Endothelial cell of umbilical vein (primary cell): ENCODE data around the gene C10orf71. TPM values are rescaled to one million over a fixed set of nuclear protein-coding genes. Genes with fewer than 3 reads are reported as not detected.

Source experiments
- BruUV-seq: library from RNA; stranded (reverse); fragments of 400-500 nt; replicated peaks from 2 replicates; lab custom pipeline; 2021; lab: Mats Ljungman, UMichigan
- CTCF ChIA-PET: fragments of 300-600, 350-600 bp; sonication (Branson Sonifier 250); formaldehyde crosslinking; loops from one replicate; lab custom pipeline; 2021; ENCODE audit warnings: antibody characterized with exemption, inconsistent platforms; lab: Charles Lee
- POLR2A ChIA-PET: fragments of 300-600, 350-600 bp; sonication (Branson Sonifier 250); formaldehyde crosslinking; loops from one replicate; lab custom pipeline; 2021; ENCODE audit warnings: antibody characterized with exemption, inconsistent platforms; lab: Charles Lee
- DNase-seq: peaks from one replicate; pipeline ENCODE4 v3.0.0-alpha.2; 2011; ENCODE audit warnings: low read depth, low spot score
- FAIRE-seq: peaks from 2 replicates; lab custom pipeline; 2011; peaks lifted over from hg19 to GRCh38; lab: Jason Lieb, UNC
- H2AFZ ChIP-seq: 2 replicates; pipeline ENCODE4 v1.6.0; 2012; ENCODE audit warnings: low read depth, low read length, control low read depth, inconsistent platforms
- H3K27ac ChIP-seq: 2 replicates; pipeline ENCODE4 v1.5.1; 2011; ENCODE audit warnings: low read depth, mild to moderate bottlenecking, control low read depth, low read length, moderate library complexity; ENCODE audit not compliant: insufficient read depth
- H3K27me3 ChIP-seq, 2 experiments: 2 replicates each; pipeline versions ENCODE4 v1.6.0 to v1.6.1; 2011; ENCODE audit warnings: low read length in 2 of 2, mixed read lengths in 1 of 2; ENCODE audit not compliant: control insufficient read depth in 2 of 2, insufficient read depth in 2 of 2
- H3K36me3 ChIP-seq, 2 experiments: 2 replicates in 1 of 2; 3 replicates in 1 of 2; pipeline ENCODE4 v1.5.1; 2011; ENCODE audit warnings: low read length in 2 of 2, mild to moderate bottlenecking in 1 of 2, moderate library complexity in 1 of 2; ENCODE audit not compliant: control insufficient read depth in 2 of 2, insufficient read depth in 2 of 2; ENCODE audit errors: extremely low read depth in 1 of 2
- H3K4me1 ChIP-seq: 3 replicates; pipeline ENCODE4 v1.5.1; 2011; ENCODE audit warnings: mild to moderate bottlenecking, low read length; ENCODE audit not compliant: control insufficient read depth, insufficient read depth; ENCODE audit errors: extremely low read depth
- H3K4me2 ChIP-seq: 2 replicates; pipeline ENCODE4 v1.6.1; 2011; ENCODE audit warnings: low read length, control low read depth, mixed read lengths; ENCODE audit not compliant: insufficient read depth
- H3K4me3 ChIP-seq, 3 experiments: fragments of 200-600 bp in 1 of 3; sonication (generic), shearing (Covaris generic) in 1 of 3; replicated peaks in 1 of 3; 2 replicates each; pipeline ENCODE4 v1.5.1; 2011 to 2016; ENCODE audit warnings: control low read depth in 3 of 3, low read length in 3 of 3, mild to moderate bottlenecking in 2 of 3, inconsistent platforms in 1 of 3, low read depth in 1 of 3, moderate library complexity in 1 of 3; ENCODE audit not compliant: insufficient read depth in 1 of 3
- H3K79me2 ChIP-seq: 2 replicates; pipeline ENCODE4 v1.6.0; 2012; ENCODE audit warnings: low read length, inconsistent platforms; ENCODE audit not compliant: control insufficient read depth, insufficient read depth
- H3K9ac ChIP-seq: replicated peaks from 2 replicates; pipeline ENCODE3; 2011; ENCODE audit warnings: low read length, control low read depth; ENCODE audit not compliant: insufficient read depth; ENCODE audit errors: extremely low read depth
- H3K9me1 ChIP-seq: replicated peaks from 3 replicates; pipeline ENCODE4 v1.6.0; 2011; ENCODE audit warnings: mild to moderate bottlenecking, low read length; ENCODE audit not compliant: control insufficient read depth, insufficient read depth; ENCODE audit errors: extremely low read depth
- H3K9me3 ChIP-seq: replicated peaks from 2 replicates; pipeline ENCODE4 v1.5.1; 2012; ENCODE audit warnings: low read length, inconsistent platforms; ENCODE audit not compliant: control insufficient read depth, insufficient read depth
- H4K20me1 ChIP-seq: replicated peaks from 2 replicates; pipeline ENCODE3; 2011; ENCODE audit warnings: mild to moderate bottlenecking, low read length; ENCODE audit not compliant: control insufficient read depth, insufficient read depth; ENCODE audit errors: extremely low read depth
- EZH2 ChIP-seq: IDR thresholded peaks from 2 replicates; pipeline ENCODE4 v1.6.1; 2012; ENCODE audit warnings: borderline replicate concordance, low read depth, mild to moderate bottlenecking, moderate library complexity, low read length, inconsistent platforms; ENCODE audit not compliant: severe bottlenecking
- FOS ChIP-seq: IDR thresholded peaks from 2 replicates; pipeline ENCODE4 v1.6.1; 2011; ENCODE audit warnings: mild to moderate bottlenecking, low read length, moderate library complexity, borderline replicate concordance; ENCODE audit not compliant: insufficient read depth
- GATA2 ChIP-seq: IDR thresholded peaks from 2 replicates; pipeline ENCODE4 v1.7.0; 2011; ENCODE audit warnings: low read depth, mild to moderate bottlenecking, moderate library complexity, mixed read lengths, low read length; ENCODE audit not compliant: insufficient read length, insufficient read depth
- JUN ChIP-seq: IDR thresholded peaks from 2 replicates; pipeline ENCODE4 v1.6.1; 2011; ENCODE audit warnings: borderline replicate concordance, low read depth; ENCODE audit not compliant: insufficient read length, insufficient read depth
- MYC ChIP-seq: IDR thresholded peaks from one replicate; pipeline ENCODE4 v1.6.1; 2011; ENCODE audit warnings: mild to moderate bottlenecking, low read depth, low read length
- POLR2A ChIP-seq: IDR thresholded peaks from 2 replicates; pipeline ENCODE4 v1.6.1; 2012; ENCODE audit warnings: low read depth, mild to moderate bottlenecking, control low read depth, low read length
- POLR2AphosphoS5 ChIP-seq: IDR thresholded peaks from 2 replicates; pipeline ENCODE4 v1.6.1; 2012; ENCODE audit warnings: low read depth, mild to moderate bottlenecking, control low read depth, low read length, moderate library complexity; ENCODE audit not compliant: insufficient read depth
- dilution Hi-C: fragments of 300-500 bp; cut with MboI; formaldehyde crosslinking; loops from one replicate; pipeline ENCODE4 v1.15.0; 2019; ENCODE audit warnings: low sequenced_read_pairs; ENCODE audit not compliant: extremely low pct_ligation_motif_present
- intact Hi-C: fragments of 100-400 bp; cut with micrococcal nuclease; formaldehyde crosslinking; loops from one replicate; pipeline ENCODE4 v1.10.0; 2022
- polyA plus RNA-seq, 4 experiments: library from polyadenylated mRNA; depleted of rRNA in 3 of 4; stranded (reverse) in 3 of 4; unstranded in 1 of 4; fragments of >200 nt; gene quantifications; 2 replicates each; pipeline versions ENCODE4 v1.2.1 to v1.2.3, GENCODE V29; 2011 to 2012; ENCODE audit warnings: missing spikeins in 1 of 4
- total RNA-seq: library from RNA; stranded (reverse); gene quantifications from 2 replicates; pipeline ENCODE4 v1.2.3, GENCODE V29; 2021
- TF ChIP-seq, protein P1 (sequence below): IDR thresholded peaks from 2 replicates; pipeline ENCODE4 v1.6.1; 2011; ENCODE audit not compliant: insufficient read depth, insufficient read length
- TF ChIP-seq, protein P2 (sequence below), 2 donors: IDR thresholded peaks; 1 replicate in 1 of 2; 2 replicates in 1 of 2; pipeline ENCODE4 v1.5.1; 2011; ENCODE audit warnings: low read length in 2 of 2, mild to moderate bottlenecking in 2 of 2, moderate library complexity in 2 of 2, control low read depth in 1 of 2, inconsistent platforms in 1 of 2, low read depth in 1 of 2; ENCODE audit not compliant: insufficient read depth in 1 of 2; ENCODE audit errors: extremely low read depth in 1 of 2

C10orf71 gene
- total and polyA plus RNA-seq, 2 donors (not counting 3 experiments of a cell fraction or from before 2014, with no cell fraction given), result not detected

DNA sequence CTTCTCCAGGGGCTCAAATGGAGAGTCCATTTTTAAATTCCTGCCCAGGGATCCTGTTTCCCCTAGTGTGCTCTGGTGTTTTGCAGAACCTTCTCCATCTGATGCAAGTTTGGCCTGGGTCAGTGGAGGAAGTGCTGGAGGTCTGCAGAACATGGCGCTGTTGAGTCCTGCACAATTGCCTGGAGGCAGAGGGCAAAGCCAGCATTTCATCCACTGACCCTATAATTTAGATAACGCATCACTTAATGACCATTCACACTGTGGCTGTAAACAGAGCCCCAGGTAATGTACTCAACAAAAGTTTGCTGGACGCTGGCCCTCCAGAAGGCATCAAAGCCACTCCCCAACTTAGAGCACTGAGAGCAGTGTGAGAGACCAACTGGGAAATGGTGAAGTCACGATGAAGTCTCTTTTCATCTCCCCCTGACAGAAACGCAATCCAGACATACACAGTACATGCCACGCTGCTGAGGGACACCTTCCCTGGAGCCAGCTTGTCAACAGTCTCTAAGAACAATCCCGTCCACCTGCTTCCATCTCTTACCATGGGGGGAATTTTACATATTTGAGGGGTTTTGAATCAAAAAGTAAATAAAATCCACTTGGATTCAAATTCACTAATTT is 13.4 kb downstream of the C10orf71 start:
- TF ChIP-seq FOS, result no peak
- TF ChIP-seq POLR2A, result no peak
- TF ChIP-seq, protein P1, sequence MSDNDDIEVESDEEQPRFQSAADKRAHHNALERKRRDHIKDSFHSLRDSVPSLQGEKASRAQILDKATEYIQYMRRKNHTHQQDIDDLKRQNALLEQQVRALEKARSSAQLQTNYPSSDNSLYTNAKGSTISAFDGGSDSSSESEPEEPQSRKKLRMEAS, result no peak
- TF ChIP-seq MYC, result no peak
- TF ChIP-seq EZH2, result no peak
- no peak for TF ChIP-seq GATA2
- no peak for TF ChIP-seq JUN
- TF ChIP-seq POLR2AphosphoS5, result no peak
- TF ChIP-seq, protein P2, sequence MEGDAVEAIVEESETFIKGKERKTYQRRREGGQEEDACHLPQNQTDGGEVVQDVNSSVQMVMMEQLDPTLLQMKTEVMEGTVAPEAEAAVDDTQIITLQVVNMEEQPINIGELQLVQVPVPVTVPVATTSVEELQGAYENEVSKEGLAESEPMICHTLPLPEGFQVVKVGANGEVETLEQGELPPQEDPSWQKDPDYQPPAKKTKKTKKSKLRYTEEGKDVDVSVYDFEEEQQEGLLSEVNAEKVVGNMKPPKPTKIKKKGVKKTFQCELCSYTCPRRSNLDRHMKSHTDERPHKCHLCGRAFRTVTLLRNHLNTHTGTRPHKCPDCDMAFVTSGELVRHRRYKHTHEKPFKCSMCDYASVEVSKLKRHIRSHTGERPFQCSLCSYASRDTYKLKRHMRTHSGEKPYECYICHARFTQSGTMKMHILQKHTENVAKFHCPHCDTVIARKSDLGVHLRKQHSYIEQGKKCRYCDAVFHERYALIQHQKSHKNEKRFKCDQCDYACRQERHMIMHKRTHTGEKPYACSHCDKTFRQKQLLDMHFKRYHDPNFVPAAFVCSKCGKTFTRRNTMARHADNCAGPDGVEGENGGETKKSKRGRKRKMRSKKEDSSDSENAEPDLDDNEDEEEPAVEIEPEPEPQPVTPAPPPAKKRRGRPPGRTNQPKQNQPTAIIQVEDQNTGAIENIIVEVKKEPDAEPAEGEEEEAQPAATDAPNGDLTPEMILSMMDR (IDR thresholded peaks at IDR 0.05; ENCODE audit: extremely low read depth in 1 of 2, insufficient read depth in 1 of 2, low read depth in 1 of 2, low read length in 2 of 2), result no peak
- no peak overlapping the region for H3K4me2 ChIP-seq
- H3K27me3 ChIP-seq, result no peaks in the 10 kb centered on the region
- no peak overlapping the region for H2AFZ ChIP-seq
- DNase-seq (no peak), FAIRE-seq (no peak)
- POLR2A ChIA-PET, result no interaction called here
- H3K9me3 ChIP-seq, result no peaks in the 10 kb centered on the region
- CTCF ChIA-PET, result no interaction called here
- H3K9ac ChIP-seq, result no peak overlapping the region
- H3K9me1 ChIP-seq, result no peaks in the 10 kb centered on the region
- H3K4me1 ChIP-seq, result no peaks in the 10 kb centered on the region
- dilution Hi-C loops (no loop called here), intact Hi-C loops (no loop called here)
- no peak overlapping the region for H3K4me3 ChIP-seq
- no peak overlapping the region for H3K27ac ChIP-seq
- no peaks in the 10 kb centered on the region for H3K79me2 ChIP-seq
- BruUV-seq, result no TSS peak
- H3K36me3 ChIP-seq, result no peaks in the 10 kb centered on the region
- no peaks in the 10 kb centered on the region for H4K20me1 ChIP-seq
